HG02610 (cell line): ENCODE results near the gene DVL3.

Source experiments
- ATAC-seq: cut with Tn5 transposase; IDR thresholded peaks from one replicate; pipeline ENCODE4 v1.9.1; 2021; ENCODE audit warnings: mild to moderate bottlenecking, moderate library complexity; ENCODE audit not compliant: unreplicated experiment

DVL3 gene

GRCh38 chr3:184209146-184209923, 54.2 kb downstream of the DVL3 start:
- ATAC-seq, result no peak

- ATAC-seq, result no peak
Measured at GRCh38 chr3:184211297-184211696, 56.1 kb downstream of the DVL3 start.

GRCh38 chr3:184211718-184212117, 56.5 kb downstream of the DVL3 start:
- ATAC-seq, result no peak

GRCh38 chr3:184218814-184219213, 63.6 kb downstream of the DVL3 start:
- ATAC-seq, result no peak

GRCh38 chr3:184222521-184222920, 67.3 kb downstream of the DVL3 start:
- no peak for ATAC-seq
